Measurements from ENCODE around the gene HSD17B14.

DNA sequence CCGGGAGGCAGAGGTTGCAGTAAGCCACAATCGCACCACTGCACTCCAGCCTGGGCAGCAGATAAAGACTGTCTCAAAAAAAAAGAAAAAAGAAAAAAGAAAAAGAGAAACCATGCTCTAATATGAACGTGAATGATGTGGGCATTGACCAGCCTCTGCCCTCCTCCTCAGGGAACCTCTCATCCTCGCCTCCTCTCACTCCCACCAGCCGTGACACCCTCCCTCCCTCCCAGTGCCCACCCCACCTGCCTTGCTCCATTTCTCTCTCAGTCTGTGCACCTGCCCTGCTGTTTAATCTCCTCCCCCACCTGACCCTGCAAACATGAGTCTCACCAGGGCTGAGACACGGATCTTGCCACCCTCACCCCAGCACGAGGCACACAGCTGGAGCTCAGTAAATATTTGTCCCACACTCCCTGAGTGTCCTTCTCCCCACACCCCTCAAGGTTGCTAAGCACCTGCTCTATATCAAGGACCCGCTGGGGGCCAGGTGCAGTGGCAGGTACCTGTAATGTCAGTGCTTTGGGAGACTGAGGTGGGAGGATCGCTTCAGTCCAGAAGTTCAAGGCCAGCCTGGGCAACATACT, 18.0 kb downstream of the HSD17B14 start:
- TF ChIP-seq CTCF (IDR thresholded peaks at IDR 0.05) (no peak), POLR2AphosphoS5 (IDR thresholded peaks at IDR 0.05) (peak; percentile 40 to 76)

Measured in upper lobe of left lung (tissue), 4 donors.